Rectal smooth muscle tissue (tissue), 1 donor: ENCODE measurements around the gene SIAH2.
"Not testable (repeated sequence)": the region's sequence is repeated elsewhere in the genome, so short reads cannot be mapped to it uniquely, and the experiment has no call there.

Source experiments
- H3K27ac ChIP-seq: one replicate; pipeline ENCODE4 v1.7.0; 2013; ENCODE audit warnings: low read depth, low read length, inconsistent platforms
- H3K27me3 ChIP-seq: one replicate; pipeline ENCODE4 v1.7.0; 2013; ENCODE audit warnings: low read length; ENCODE audit not compliant: control insufficient read depth, insufficient read depth
- H3K36me3 ChIP-seq: one replicate; pipeline ENCODE4 v1.7.0; 2013; ENCODE audit warnings: low read length; ENCODE audit not compliant: control insufficient read depth, insufficient read depth
- H3K4me1 ChIP-seq: one replicate; pipeline ENCODE4 v1.7.0; 2013; ENCODE audit warnings: low read length; ENCODE audit not compliant: control insufficient read depth, insufficient read depth
- H3K4me3 ChIP-seq: one replicate; pipeline ENCODE4 v1.7.0; 2013; ENCODE audit warnings: low read length
- H3K9ac ChIP-seq: one replicate; pipeline ENCODE4 v1.7.0; 2013; ENCODE audit warnings: low read length

Gene SIAH2

DNA sequence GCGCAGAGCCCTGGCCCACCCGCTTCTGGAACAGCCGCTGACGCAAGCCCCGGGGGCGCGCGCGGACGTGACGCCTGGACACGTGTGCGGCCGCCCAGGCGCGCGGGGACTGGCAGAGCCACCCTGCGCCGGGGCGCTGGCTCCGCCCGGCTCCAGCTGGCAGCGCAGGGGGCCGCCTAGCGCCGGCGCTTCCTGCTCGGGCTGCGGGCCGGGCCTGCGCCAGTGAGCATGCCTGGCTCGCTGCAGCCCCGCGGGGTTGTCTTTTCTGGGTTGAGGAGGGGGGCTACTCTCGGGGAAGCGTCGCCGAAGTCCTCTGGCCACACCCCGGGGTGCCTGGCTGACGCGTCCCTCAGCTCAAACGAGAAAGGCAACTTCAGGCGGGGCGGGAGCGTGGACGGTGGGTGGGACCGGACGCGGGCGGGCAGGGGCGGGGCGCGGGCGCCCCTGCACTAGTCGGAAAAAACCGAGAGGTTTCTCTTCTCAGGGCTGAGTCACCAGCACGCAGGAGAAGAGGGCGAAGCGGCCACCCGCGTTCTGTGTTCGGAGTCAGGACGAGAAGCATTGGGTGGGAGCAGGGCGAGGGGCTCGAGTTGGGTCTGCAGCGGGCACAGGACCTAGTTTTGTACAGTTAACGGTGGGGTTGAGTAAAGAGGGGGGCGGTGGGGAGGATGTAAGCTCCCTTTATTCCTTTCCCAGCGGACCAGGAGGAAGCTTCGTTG, at the start of gene SIAH2:
TSS of gene SIAH2 (minus strand) at position 48 of the 719 bp plus-strand sequence. CDS start 320 bp downstream, outside the sequence.
- Histone ChIP-seq H3K36me3 (no peaks in the 10 kb centered on the region), H3K27ac (peak within 1 kb of the TSS; percentile 96), H3K4me3 (peak within 1 kb of the TSS; percentile 94), H3K4me1 (peaks cover 4% of the 10 kb centered on the region), H3K27me3 (no peaks in the 10 kb centered on the region), H3K9ac (peak within 1 kb of the TSS; percentile 94)

- H3K4me1 ChIP-seq, result no peaks in the 10 kb centered on the region
- no peaks in the 10 kb centered on the region for H3K36me3 ChIP-seq
- no peak overlapping the region for H3K9ac ChIP-seq
- H3K27ac ChIP-seq, result no peak overlapping the region
- H3K27me3 ChIP-seq, result no peaks in the 10 kb centered on the region
- H3K4me3 ChIP-seq, result no peak overlapping the region
These were observed 49.0 kb upstream of the SIAH2 start for GRCh38 chr3:150811984-150812383.

GRCh38 chr3:150810641-150811040, 47.7 kb upstream of the SIAH2 start:
- Histone ChIP-seq H3K4me1 (no peaks in the 10 kb centered on the region), H3K9ac (no peak overlapping the region), H3K27me3 (no peaks in the 10 kb centered on the region), H3K27ac (no peak overlapping the region), H3K4me3 (no peak overlapping the region), H3K36me3 (no peaks in the 10 kb centered on the region)

DNA sequence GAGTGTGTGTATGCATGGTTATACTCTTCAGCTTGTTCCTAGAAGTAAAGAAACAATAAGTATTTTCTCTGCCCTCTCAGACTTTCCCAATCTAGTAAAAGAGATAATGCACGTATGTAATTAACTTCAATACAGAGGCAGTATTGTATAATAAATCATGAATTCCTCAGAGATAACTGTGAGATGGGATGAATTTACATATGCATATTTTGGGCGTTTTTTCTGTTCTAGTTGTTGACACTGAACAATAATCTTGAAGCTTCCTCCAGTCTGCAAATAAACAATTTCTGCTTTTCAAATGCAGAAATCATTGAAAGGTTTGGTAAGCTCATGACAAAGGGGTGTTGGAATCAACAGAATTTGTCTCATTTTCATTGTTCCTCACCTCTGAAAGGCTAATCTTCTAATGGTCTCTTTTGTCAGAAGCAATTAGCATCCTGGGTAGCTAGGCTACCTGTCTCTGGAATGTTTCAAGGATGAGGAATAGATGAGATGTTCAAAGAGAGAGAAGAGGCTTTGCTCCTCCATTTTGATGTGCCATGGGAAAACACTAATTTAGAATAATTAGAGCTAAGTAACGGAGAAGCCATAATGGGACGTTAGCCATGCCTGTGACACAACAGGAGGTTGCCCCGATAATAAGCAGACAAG, 43.3 kb upstream of the SIAH2 start:
- no peak overlapping the region for H3K9ac ChIP-seq
- no peak overlapping the region for H3K27ac ChIP-seq
- H3K4me3 ChIP-seq, result no peak overlapping the region
- no peaks in the 10 kb centered on the region for H3K4me1 ChIP-seq
- no peaks in the 10 kb centered on the region for H3K36me3 ChIP-seq
- H3K27me3 ChIP-seq, result no peaks in the 10 kb centered on the region

GRCh38 chr3:150805354-150805753, 42.4 kb upstream of the SIAH2 start:
- H3K36me3 ChIP-seq, result no peaks in the 10 kb centered on the region
- no peak overlapping the region for H3K4me3 ChIP-seq
- no peaks in the 10 kb centered on the region for H3K4me1 ChIP-seq
- H3K9ac ChIP-seq, result no peak overlapping the region
- H3K27me3 ChIP-seq, result no peaks in the 10 kb centered on the region
- no peak overlapping the region for H3K27ac ChIP-seq

- Histone ChIP-seq H3K4me3 (no peak overlapping the region), H3K4me1 (no peaks in the 10 kb centered on the region), H3K27me3 (no peaks in the 10 kb centered on the region), H3K36me3 (no peaks in the 10 kb centered on the region), H3K27ac (no peak overlapping the region), H3K9ac (no peak overlapping the region)
These were observed 40.5 kb upstream of the SIAH2 start for GRCh38 chr3:150803440-150803985.

GRCh38 chr3:150800722-150801121, 37.8 kb upstream of the SIAH2 start:
- Histone ChIP-seq H3K27me3 (no peaks in the 10 kb centered on the region), H3K4me1 (no peaks in the 10 kb centered on the region)

DNA sequence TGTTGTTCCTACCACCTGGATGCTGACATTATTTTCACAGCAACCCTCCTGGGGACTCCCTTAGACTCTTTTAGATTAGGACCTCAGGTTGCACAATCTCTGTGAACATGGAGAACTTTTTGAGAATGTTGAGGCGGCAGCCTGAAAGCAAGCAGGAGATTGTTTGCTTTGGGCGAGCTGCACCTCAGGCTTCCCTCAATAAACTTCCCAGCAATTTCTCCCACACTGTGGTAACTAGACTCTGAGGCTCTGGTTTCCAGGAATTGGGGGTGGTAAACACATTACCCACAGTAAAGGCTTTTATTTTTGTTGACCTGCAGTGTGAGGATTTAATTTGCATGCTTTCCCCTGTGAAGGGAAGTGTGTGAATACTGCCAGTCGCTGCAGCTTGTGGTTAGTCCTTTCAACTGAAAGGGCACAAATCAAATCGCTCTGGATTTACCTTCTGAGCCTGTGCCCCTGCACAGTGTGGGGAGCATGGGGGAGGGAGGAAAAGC, 35.2 kb upstream of the SIAH2 start:
- Histone ChIP-seq H3K9ac (no peak overlapping the region), H3K27me3 (no peaks in the 10 kb centered on the region), H3K36me3 (no peaks in the 10 kb centered on the region), H3K27ac (no peak overlapping the region), H3K4me3 (no peak overlapping the region), H3K4me1 (no peaks in the 10 kb centered on the region)

More at GRCh38 chr3:150800722-150801121, 37.8 kb upstream of the SIAH2 start:
- H3K27ac ChIP-seq, result no peak overlapping the region
- no peaks in the 10 kb centered on the region for H3K36me3 ChIP-seq
- H3K4me3 ChIP-seq, result no peak overlapping the region
- H3K9ac ChIP-seq, result no peak overlapping the region

DNA sequence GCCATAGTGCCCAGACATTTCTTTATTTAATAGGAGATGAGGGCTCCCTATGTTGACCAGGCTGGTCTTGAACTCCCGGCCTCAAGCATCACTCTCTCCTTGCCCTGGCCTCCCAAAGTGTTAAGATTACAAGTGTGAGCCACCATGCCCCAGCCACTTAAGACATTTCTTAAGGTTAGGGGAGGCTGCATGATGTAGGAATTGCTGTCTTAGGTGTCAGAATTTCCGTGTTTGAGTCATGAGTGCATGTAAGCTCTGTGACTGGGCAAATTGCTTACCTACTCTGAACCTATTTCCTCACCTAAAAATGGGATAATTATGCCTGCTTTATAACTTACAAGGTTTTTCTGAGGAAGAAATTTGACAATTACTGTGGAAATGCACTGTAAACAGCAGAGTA, 34.2 kb upstream of the SIAH2 start:
- Histone ChIP-seq H3K4me3 (no peak overlapping the region), H3K36me3 (no peaks in the 10 kb centered on the region), H3K4me1 (no peaks in the 10 kb centered on the region), H3K9ac (no peak overlapping the region), H3K27ac (no peak overlapping the region), H3K27me3 (no peaks in the 10 kb centered on the region)

GRCh38 chr3:150796527-150796926, 33.6 kb upstream of the SIAH2 start:
- H3K4me1 ChIP-seq, H3K36me3 ChIP-seq, H3K9ac ChIP-seq, H3K4me3 ChIP-seq, H3K27me3 ChIP-seq, H3K27ac ChIP-seq: not testable (repeated sequence)

DNA sequence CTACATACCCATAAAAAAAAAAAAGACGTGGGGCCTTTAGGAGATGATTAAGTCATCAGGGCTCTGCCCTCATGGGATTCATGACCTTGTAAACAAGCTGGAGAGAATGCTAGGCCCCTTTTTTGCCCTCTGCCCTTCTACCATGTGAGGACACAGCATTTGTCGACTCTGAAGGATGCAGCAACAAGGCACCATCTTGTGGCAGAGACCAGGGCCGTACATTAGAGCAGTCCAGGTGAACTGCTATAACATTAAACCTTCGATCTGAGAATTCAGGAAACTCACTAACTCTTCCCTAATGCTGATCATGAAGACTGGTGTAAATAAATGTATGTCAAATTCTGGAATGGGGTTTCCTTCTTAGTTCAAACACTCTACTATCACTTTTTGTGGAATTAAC, 30.7 kb upstream of the SIAH2 start:
- Histone ChIP-seq H3K4me1 (no peaks in the 10 kb centered on the region), H3K27ac (no peak overlapping the region), H3K9ac (no peak overlapping the region), H3K27me3 (no peaks in the 10 kb centered on the region), H3K36me3 (no peaks in the 10 kb centered on the region), H3K4me3 (no peak overlapping the region)

DNA sequence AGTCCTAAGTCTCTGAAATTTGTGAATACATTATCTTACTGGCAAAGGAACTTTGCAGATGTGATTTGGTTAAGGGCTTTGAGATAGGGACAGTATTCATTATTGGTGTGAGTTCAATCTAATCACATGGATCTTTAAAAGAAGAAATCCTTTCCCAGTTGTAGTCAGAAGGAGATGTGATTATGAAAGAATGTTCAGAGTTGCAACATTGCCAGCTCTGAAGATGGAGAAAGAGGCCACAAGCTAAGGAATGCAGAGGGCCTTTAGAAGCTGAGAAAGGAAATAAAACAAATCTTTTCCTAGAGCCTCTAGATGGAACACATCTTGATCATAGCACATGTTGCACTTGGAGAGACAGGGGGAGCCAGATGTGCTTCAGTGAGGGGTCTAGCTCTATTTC, 27.7 kb upstream of the SIAH2 start:
- H3K36me3 ChIP-seq, result no peaks in the 10 kb centered on the region
- H3K4me3 ChIP-seq, result no peak overlapping the region
- H3K9ac ChIP-seq, result no peak overlapping the region
- H3K4me1 ChIP-seq, result no peaks in the 10 kb centered on the region
- no peaks in the 10 kb centered on the region for H3K27me3 ChIP-seq
- H3K27ac ChIP-seq, result no peak overlapping the region
